GM12874 (cell line): ENCODE measurements around the gene YIPF5.

ENCODE experiments used
- CTCF ChIP-seq: IDR thresholded peaks from 2 replicates; pipeline ENCODE4 v1.5.1; 2011; ENCODE audit warnings: low read depth, mild to moderate bottlenecking, control low read depth, low read length, moderate library complexity; ENCODE audit not compliant: insufficient read depth

YIPF5 gene

DNA sequence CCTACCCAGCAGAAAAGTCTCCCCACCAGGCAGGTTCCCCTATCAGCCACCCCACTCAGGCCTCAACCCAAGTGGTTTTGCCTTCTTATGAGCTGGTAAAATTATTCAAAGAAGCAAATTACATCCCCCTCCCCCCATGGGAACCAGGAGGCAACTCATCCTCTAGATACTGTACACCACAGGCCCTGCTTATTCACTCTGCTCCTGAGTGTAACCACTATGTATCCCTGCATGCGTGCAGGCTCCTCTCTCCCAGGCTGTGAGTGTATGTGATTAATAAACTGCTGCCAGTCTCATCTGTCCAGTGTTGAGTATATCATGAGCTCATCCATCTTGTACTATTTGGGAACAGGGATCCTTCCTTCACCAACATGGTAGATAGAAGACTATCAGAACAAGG, 8.8 kb upstream of the YIPF5 start:
- no peak for TF ChIP-seq CTCF

GRCh38 chr5:144177548-144177947, 7.1 kb upstream of the YIPF5 start:
- TF ChIP-seq CTCF, result no peak

DNA sequence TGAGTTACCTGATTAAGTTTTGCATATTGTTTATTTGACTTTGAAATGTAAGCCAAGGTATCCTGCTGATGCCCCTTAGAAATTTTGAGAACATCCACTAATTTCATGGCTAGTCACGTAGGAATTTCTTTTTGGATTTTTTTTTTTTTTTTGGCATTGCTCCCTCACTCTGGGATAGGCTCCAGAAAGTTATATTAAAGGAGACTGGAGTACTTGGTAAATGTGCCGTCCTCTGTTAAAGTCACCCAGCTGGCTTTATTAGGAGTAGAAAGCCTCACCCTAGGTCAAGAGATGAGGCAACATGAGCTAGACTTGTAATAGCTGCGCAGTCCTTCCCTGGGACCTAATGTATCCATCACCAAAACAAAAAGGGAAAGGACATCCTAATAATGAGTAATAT, 3.3 kb upstream of the YIPF5 start:
- no peak for TF ChIP-seq CTCF

- no peak for TF ChIP-seq CTCF
Measured at GRCh38 chr5:144169904-144170275, 569 bp downstream of the YIPF5 start.

DNA sequence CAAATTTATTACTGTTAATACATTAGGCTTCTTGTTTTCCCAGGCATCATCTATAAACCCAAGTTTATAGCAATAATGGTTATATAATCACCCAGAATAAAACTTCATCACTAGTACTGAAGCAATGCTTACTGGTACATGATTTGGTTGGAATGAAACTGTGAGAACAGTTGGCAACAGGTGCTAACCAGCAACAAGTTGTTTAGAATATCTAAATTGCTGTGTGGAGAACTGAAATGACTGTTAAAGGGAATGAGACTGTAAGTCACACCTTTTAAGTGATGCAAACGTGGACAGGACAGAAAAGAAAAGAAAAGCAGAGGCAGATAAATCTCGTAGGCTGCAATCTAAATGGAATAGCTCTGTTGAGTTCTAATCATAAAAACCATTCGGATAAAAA, 2.5 kb downstream of the YIPF5 start:
- no peak for TF ChIP-seq CTCF

GRCh38 chr5:144166696-144167095, 3.8 kb downstream of the YIPF5 start:
- TF ChIP-seq CTCF, result no peak

- TF ChIP-seq CTCF, result no peak
Measured at GRCh38 chr5:144162686-144163085, 7.8 kb downstream of the YIPF5 start.

GRCh38 chr5:144156767-144157171, 13.7 kb downstream of the YIPF5 start:
- no peak for TF ChIP-seq CTCF
